Ishikawa (cell line): ENCODE data around the gene PUSL1.
A peak's percentile ranks its signal among the peaks of the same experiment; 100 is the strongest.

Experiments used
- CEBPB ChIP-seq: IDR thresholded peaks from 2 replicates; pipeline ENCODE4 v1.6.1; 2012
- CREB1 ChIP-seq: IDR thresholded peaks from 2 replicates; pipeline ENCODE4 v1.6.1; 2012; ENCODE audit warnings: low read depth
- EGR1 ChIP-seq: IDR thresholded peaks from 2 replicates; pipeline ENCODE4 v1.6.1; 2012
- EP300 ChIP-seq: IDR thresholded peaks from 2 replicates; pipeline ENCODE4 v1.6.1; 2012; ENCODE audit warnings: borderline replicate concordance
- FOXM1 ChIP-seq: IDR thresholded peaks from 2 replicates; pipeline ENCODE4 v1.6.1; 2012; ENCODE audit warnings: low read depth, borderline replicate concordance
- MAX ChIP-seq: IDR thresholded peaks from 2 replicates; pipeline ENCODE4 v1.6.1; 2012
- NFIC ChIP-seq: IDR thresholded peaks from 2 replicates; pipeline ENCODE4 v1.6.1; 2012
- RAD21 ChIP-seq: IDR thresholded peaks from 2 replicates; pipeline ENCODE4 v1.6.1; 2012; ENCODE audit warnings: low read depth
- REST ChIP-seq: IDR thresholded peaks from 2 replicates; pipeline ENCODE4 v1.6.1; 2012; ENCODE audit warnings: low read depth, mild to moderate bottlenecking
- TAF1 ChIP-seq: IDR thresholded peaks from 2 replicates; pipeline ENCODE4 v1.6.1; 2012; ENCODE audit warnings: low read depth, mild to moderate bottlenecking
- TCF12 ChIP-seq: IDR thresholded peaks from 2 replicates; pipeline ENCODE4 v1.6.1; 2012; ENCODE audit warnings: low read depth
- TEAD4 ChIP-seq: IDR thresholded peaks from 2 replicates; pipeline ENCODE4 v1.6.1; 2012
- USF1 ChIP-seq: IDR thresholded peaks from 2 replicates; pipeline ENCODE4 v1.6.1; 2012
- YY1 ChIP-seq: IDR thresholded peaks from 2 replicates; pipeline ENCODE4 v1.6.1; 2012; ENCODE audit warnings: low read depth
- ZBTB7A ChIP-seq: IDR thresholded peaks from 2 replicates; pipeline ENCODE4 v1.6.1; 2012; ENCODE audit warnings: low read depth

The PUSL1 gene

GRCh38 chr1:1260843-1261560, 47.4 kb upstream of the PUSL1 start:
- no peak for TF ChIP-seq YY1
- TF ChIP-seq FOXM1: no peak
- no peak for TF ChIP-seq TCF12
- TF ChIP-seq REST: no peak
- no peak for TF ChIP-seq NFIC
- TF ChIP-seq RAD21: no peak
- TF ChIP-seq EP300: no peak
- TF ChIP-seq USF1: no peak
- no peak for TF ChIP-seq TAF1
- no peak for TF ChIP-seq TEAD4
- no peak for TF ChIP-seq MAX
- TF ChIP-seq ZBTB7A: no peak
- no peak for TF ChIP-seq CREB1
- TF ChIP-seq EGR1: no peak
- no peak for TF ChIP-seq CEBPB

- TF ChIP-seq NFIC (no peak), MAX (no peak), CEBPB (no peak), FOXM1 (no peak), YY1 (no peak), RAD21 (no peak)
These were observed 46.3 kb upstream of the PUSL1 start for GRCh38 chr1:1262071-1262470.

GRCh38 chr1:1262758-1263157, 45.6 kb upstream of the PUSL1 start:
- TF ChIP-seq CEBPB: peak; percentile 60; the same call in 1 of the 2 replicates
- TF ChIP-seq EGR1: no peak

GRCh38 chr1:1264026-1264425, 44.4 kb upstream of the PUSL1 start:
- TF ChIP-seq TEAD4 (no peak), NFIC (no peak)

- TF ChIP-seq RAD21 (peak; percentile 23; the same call in 1 of the 2 replicates), ZBTB7A (no peak)
These were observed 43.5 kb upstream of the PUSL1 start for GRCh38 chr1:1264868-1265272.

- TF ChIP-seq YY1 (no peak), RAD21 (no peak), MAX (no peak), NFIC (no peak), EP300 (no peak), REST (no peak), USF1 (no peak), TAF1 (no peak), ZBTB7A (no peak), CREB1 (no peak), FOXM1 (no peak), CEBPB (no peak), TCF12 (no peak), TEAD4 (no peak), EGR1 (no peak)
These were observed 40.7 kb upstream of the PUSL1 start for GRCh38 chr1:1267488-1268283.
